HEK293T (cell line): ENCODE data around the gene DSP.

Experiments
- SP1 ChIP-seq: fragments of 450-650 bp; IDR thresholded peaks from 2 replicates; pipeline ENCODE4 v1.6.1; 2017
- ZNF384 ChIP-seq: fragments of 450-650 bp; IDR thresholded peaks from 2 replicates; pipeline ENCODE4 v1.6.1; 2016

DNA sequence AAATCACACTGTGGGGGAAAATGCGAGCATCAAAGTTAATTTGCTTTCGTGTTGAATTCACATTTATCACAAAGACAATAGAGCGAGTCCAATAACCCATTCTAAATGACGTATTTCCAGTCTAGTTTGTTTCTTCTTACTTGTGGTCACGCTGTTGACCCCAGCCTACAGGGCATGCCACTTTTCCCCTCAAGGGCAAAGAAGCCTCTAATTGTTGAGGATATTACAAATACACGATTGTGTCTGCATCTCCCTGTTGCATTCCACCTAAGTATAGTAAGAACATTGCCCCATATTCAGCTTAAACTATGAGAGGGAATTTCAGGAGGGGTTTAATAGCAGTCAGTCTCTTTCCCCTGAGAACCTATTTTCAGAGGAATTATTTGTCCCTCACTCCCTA lies 37.4 kb upstream of the DSP start:
- no peak for TF ChIP-seq SP1
- TF ChIP-seq ZNF384, result no peak
